Lower leg skin (tissue), 4 donors: ENCODE results near the gene RGMB. TPM values are rescaled to one million over a fixed set of nuclear protein-coding genes. Genes with fewer than 3 reads are reported as not detected.

Experiments used
- DNase-seq, 2 donors: peaks; one replicate each; pipeline ENCODE4 v3.0.0-alpha.2; 2019; ENCODE audit warnings: low spot score in 2 of 2
- H3K4me3 ChIP-seq: fragments of 200-600 bp; sonication (generic); 2 replicates; pipeline ENCODE4 v1.5.1; 2017; ENCODE audit warnings: mild to moderate bottlenecking, low read depth; ENCODE audit not compliant: poor library complexity, severe bottlenecking
- CTCF ChIP-seq, 3 donors: fragments of 450-650 bp; IDR thresholded peaks; one replicate each; pipeline ENCODE4 v1.5.1; 2016; ENCODE audit warnings: antibody characterized with exemption in 3 of 3, mild to moderate bottlenecking in 3 of 3, moderate library complexity in 2 of 3
- POLR2A ChIP-seq, 2 donors: fragments of 450-650 bp; IDR thresholded peaks; one replicate each; pipeline ENCODE4 v1.6.1; 2016 to 2017; ENCODE audit warnings: antibody characterized with exemption in 2 of 2, mild to moderate bottlenecking in 1 of 2, moderate library complexity in 1 of 2
- WGBS, 2 donors: methylation state at CpG; one replicate each; pipeline ENCODE4 v1.1.5; 2018; 5-methylcytosine and 5-hydroxymethylcytosine counted together
- intact Hi-C: fragments of 100-400 bp; cut with DNase I; formaldehyde crosslinking; loops from one replicate; pipeline ENCODE4 v1.15.0; 2023; ENCODE audit warnings: low total_unique reads
- total RNA-seq, 4 donors: library from RNA; depleted of rRNA; stranded (reverse); fragments of >200 nt; gene quantifications; one replicate each; pipeline ENCODE4 v1.1.0, GENCODE V29; 2016

RGMB gene
- total RNA-seq, 4 donors from 2014 or later = 58.5 to 75.3 (median 69.6) TPM

DNA sequence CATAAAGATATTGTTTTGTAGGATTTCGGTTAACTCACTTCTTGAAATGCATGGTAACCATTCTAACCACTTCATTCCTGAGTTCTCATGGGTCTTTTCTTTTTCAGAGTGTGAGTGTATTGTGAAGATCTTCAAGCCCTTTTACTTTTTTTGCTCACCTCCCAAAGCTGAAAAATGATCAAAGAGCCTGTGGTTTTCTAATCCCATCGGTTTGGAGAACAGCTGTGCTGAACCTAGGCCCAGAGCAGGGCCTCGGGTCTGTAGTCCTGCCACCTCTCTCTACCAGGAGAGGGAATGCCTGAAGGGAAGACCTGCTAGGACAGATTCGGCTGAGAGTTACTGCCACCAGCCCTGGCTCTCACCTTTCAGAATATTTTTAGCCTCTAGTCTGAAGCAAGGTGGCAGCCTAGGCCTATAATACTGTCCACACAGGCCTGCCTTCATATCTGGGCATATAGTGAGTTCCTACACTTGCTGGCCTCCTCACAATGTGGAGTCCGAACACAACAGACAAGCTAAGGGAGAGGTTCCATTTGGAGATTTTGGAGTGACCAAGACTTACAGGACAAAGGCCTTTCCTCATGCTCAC, 13.8 kb downstream of the RGMB start:
- intact Hi-C loops = no loop called here
- WGBS, 2 donors = 50 to 52% methylated on average over 5 of the region's 5 CpGs
- no peak overlapping the region for H3K4me3 ChIP-seq
- no peak for TF ChIP-seq POLR2A (IDR thresholded peaks at IDR 0.05)
- no peak for TF ChIP-seq CTCF (IDR thresholded peaks at IDR 0.05)
- no peak for DNase-seq

GRCh38 chr5:98789029-98789428, 15.6 kb downstream of the RGMB start:
- WGBS, 2 donors = 63% methylated on average over 3 of the region's 3 CpGs

DNA sequence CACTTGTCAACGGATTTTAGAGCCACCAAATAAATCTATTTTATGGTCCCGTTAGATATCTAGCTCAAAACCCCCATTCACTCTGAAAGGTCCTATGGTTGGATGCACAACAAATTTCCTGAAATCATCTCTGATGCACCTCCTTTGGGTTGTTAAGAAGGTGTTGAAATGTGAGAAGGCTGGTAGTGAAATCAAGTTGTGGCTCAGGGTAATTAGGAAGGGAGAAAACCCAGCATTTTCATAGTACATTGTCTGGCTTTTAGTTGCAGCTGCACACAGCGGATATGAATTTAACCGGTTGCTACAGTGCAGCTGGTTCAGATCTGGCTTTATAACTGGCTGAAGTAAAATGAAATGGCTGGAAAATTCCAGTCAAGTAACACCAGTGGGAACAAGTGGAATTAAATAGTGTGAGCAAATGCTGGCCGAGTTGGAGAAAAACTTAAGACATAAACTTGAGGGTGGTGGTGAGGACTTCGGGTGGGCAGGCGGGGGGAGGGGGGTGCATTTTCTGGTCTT, 17.6 kb downstream of the RGMB start:
- no peak for DNase-seq
- H3K4me3 ChIP-seq = no peak overlapping the region
- no peak for TF ChIP-seq POLR2A (IDR thresholded peaks at IDR 0.05)
- TF ChIP-seq CTCF (IDR thresholded peaks at IDR 0.05) = no peak
- intact Hi-C loops = no loop called here
- WGBS, 2 donors = 63 to 65% methylated on average over 7 of the region's 7 CpGs

More at GRCh38 chr5:98789029-98789428, 15.6 kb downstream of the RGMB start:
- intact Hi-C loops = no loop called here
- DNase-seq = no peak
- TF ChIP-seq CTCF (IDR thresholded peaks at IDR 0.05) = no peak
- TF ChIP-seq POLR2A (IDR thresholded peaks at IDR 0.05) = no peak
- H3K4me3 ChIP-seq = no peak overlapping the region

DNA sequence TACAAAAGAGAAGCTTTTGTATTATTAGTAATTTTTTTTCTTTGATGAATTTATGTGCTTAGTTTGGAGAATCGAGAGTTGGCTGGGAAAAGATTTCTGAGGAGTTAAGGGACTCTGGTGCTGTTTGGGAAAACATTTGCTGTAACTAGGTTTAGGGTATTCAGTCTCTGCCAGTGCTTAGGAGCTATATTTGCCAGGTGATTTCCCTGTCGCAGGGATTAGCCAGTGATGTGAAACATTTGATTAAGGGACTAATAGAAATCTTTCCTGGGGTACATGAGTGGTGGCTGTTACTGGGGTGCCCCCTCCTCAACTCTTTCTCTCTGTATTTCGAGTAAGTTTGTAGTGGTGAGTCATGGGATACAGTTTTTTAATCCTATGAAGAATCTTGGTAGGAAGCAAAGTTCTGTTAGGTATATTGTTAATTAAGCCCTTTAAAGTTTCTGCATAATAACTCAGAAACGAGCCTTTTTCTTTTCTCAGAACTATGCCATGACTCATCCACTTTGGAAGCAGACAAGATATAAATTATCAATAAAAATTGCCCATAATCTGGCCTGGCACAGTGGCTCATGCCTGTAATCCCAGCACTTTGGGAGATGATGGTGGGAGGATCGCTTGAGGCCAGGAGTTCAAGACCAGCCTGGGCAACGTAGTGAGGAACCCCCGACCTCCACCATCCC, 18.6 kb downstream of the RGMB start:
- no peak for DNase-seq
- 37 to 47% methylated on average over 7 of the region's 7 CpGs for WGBS, 2 donors
- intact Hi-C loops = no loop called here
- H3K4me3 ChIP-seq = no peak overlapping the region
- TF ChIP-seq CTCF (IDR thresholded peaks at IDR 0.05) = no peak
- no peak for TF ChIP-seq POLR2A (IDR thresholded peaks at IDR 0.05)

DNA sequence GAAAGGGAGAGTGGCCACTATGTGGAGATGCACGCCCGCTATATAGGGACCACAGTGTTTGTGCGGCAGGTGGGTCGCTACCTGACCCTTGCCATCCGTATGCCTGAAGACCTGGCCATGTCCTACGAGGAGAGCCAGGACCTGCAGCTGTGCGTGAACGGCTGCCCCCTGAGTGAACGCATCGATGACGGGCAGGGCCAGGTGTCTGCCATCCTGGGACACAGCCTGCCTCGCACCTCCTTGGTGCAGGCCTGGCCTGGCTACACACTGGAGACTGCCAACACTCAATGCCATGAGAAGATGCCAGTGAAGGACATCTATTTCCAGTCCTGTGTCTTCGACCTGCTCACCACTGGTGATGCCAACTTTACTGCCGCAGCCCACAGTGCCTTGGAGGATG, 19.8 kb downstream of the RGMB start:
- WGBS, 2 donors = 95 to 98% methylated on average over 14 of the region's 14 CpGs
- DNase-seq = no peak
- TF ChIP-seq CTCF (IDR thresholded peaks at IDR 0.05) (no peak), POLR2A (IDR thresholded peaks at IDR 0.05) (no peak)
- H3K4me3 ChIP-seq = no peak overlapping the region
- intact Hi-C loops = no loop called here
